Fibroblast of peridontal ligament (primary cell): ENCODE results near the gene MFSD1.
"Not testable (repeated sequence)": the region's sequence is repeated elsewhere in the genome, so short reads cannot be mapped to it uniquely, and the experiment has no call there.

Source experiments
- DNase-seq: peaks from one replicate; pipeline ENCODE4 v3.0.0-alpha.2; 2010; ENCODE audit errors: extremely low read depth

Gene MFSD1

DNA sequence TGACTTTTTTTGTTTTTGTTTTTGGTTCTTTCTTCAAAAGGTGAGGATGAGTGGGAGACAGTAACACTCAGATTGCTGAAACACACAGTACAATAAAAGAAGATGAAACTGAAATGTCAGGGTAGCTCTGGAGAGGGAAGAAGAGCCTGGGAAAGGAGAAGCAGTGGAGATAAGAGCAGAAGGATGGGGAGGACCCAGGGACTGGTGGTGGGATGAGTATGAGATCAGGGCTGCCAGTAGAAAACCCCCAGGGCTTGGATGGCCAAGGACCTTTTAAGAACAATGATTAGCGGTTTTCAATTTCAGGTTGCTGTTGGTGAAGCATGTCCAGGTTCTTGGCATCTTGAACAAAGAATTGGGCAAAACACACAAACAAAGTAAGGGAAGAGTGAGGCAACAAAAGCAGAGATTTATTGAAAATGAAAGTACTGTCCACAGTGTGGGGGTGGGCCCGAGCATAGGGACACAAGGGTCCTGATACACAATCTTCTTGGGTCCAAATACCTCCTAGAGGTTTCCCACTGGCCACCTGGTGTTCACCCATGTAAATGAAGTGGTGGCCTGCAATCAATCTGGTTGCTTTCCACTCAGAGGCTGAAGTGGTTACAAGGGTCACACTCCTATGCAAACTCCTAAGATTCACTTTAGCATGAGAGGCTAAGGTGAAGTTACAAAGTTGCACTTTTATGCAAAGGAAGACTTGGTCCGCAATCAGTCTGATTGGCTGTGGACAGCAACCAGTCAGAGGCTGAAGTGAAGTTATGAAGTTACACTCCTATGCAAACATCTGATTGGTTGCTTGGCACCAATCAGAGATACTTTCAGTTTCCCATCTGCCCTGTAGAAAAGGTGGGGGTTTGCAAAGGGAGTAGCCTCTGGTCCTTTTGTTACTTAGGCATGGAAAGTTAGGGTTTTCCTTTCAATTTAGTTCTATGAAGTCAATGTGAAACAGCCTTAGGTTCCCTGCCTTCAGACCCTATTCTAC lies 26.1 kb upstream of the MFSD1 start:
- DNase-seq, result no peak

DNA sequence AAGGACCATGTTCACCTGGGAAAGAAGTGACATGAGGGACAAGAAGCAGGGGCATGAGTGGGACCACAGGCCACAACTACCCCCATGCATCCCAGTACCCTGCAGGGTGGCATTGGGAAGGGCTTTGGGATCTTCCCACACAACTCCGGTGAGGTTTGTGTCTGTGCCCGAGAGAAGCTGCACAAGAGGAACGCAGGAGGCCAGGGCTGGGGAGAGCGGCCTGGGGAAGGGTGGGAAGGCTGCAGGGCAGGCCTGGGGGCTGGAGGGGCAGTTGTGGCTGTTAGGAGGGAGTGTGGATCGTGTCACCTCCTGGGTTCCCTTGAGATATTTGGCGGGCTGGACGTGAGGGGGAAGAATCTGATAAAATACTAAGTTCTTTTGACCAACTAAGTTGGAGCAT lies 25.3 kb upstream of the MFSD1 start:
- no peak for DNase-seq

DNA sequence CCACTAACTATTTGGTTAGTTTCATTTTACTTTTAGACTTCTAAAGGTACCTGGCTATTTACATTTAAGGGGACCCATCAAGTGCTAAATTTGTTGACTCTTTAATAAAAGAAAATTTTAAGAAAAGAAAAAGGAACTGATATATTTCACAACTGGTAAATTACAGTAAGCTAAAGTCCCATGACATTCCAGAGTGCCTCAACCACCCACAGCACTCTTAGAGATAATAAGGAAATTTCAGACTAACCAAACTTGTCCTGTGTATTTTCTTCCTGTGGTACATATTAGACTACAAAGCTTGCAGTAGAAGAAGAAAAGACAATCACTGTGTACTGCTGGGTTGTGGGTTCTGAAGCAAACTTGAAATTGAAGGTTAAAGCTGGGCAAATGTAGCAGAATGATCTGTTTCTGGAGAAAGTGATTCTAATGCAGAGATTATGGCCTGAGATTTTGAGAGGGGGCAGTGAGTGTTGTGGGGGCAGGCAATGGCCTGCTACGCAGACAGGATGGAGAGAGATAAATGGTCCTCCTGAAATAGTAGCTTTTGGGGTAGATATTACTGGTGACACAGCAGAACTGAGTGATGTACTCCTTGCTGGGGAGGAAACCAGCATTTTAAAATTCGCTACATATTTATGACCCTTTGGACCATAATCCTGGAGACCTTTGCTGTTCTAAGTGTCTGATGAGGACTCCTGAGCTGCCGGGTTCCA lies 24.5 kb upstream of the MFSD1 start:
- DNase-seq, result no peak

DNA sequence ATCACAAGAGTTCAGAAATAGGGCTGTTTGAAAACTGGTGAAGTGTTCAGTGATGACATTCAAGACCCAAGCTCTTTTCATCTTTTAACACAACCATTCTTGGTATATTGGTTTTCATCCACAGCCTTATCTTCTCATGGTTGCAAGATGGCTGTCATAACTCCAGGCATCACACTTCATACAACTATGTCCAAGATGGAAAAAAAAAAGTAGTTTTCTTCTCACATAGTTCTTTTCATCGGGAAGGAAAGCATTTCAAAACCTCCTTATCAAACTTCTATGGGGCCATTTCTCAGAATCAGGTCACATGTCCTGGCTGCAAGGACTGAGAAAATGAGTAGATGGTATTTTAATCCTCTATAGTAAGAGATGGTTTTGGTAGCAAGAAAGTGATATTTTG lies 21.1 kb upstream of the MFSD1 start:
- DNase-seq, result no peak

DNA sequence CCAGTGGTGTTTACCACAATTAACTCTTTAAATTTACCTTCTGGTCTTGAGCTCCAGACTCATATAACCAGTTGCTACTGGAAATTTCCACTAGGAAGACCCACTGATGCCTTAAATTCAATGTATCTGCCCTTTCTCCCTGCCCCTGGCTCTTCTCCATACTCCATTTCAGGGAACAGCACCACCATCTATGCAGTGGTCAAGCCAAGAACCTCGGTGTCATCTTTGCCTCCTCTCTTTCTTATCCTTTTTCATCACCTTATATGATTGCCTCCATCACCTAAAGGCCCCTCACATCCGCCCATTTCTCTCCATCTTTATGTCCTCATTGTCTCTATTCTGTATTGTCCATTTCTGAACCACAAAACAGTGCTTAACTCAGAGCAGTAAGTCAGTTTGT lies 20.7 kb upstream of the MFSD1 start:
- DNase-seq, result no peak

DNA sequence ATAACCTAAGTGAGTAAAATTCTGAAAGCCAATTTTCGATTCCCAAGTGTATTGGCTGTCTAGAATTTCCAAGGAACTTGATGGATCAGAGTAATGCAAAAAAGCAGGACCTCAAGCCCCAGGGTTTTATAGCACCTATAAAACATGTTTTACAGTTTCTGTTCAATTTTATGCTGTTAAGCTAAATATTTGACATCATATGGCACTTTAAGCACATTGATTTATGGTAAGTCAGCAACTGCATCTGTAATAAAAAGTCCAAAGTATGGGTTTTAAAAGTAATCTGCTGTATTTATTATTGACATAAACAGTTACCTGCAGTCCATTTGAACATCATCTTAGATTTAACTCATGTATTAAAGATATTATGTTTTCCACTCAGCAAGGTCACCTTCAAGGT lies 20.0 kb upstream of the MFSD1 start:
- no peak for DNase-seq

DNA sequence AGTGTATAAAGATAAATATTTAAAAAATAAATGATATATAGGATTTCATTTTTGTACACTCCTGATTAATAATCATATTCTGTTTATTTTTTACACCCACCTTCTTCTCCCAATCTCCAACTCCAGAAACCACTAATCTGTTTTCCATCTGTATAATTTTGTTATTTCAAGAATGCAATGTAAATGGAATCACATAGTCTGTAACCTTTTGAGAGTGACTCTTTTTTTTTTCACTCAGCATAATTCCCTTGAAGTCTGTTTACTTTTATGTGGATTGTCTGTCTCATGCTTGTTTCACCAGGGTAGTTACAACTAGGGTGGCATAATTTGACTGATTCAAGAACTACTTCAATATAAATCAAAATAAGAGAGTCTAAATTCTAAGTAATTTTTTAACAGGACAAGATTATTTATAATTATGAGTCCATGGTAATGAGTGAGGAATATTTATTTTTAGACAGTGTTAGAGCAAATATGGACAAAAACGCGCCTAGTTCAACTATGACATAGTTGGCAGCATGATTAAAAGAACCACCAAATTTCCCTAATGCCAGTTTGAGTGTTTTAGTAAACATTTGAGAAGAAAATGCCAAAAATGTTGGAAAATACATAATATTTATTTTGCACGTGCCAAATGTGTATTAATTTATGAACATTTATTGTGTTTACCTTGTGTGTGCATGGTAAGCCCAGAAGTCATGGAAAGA lies 19.4 kb upstream of the MFSD1 start:
- no peak for DNase-seq

DNA sequence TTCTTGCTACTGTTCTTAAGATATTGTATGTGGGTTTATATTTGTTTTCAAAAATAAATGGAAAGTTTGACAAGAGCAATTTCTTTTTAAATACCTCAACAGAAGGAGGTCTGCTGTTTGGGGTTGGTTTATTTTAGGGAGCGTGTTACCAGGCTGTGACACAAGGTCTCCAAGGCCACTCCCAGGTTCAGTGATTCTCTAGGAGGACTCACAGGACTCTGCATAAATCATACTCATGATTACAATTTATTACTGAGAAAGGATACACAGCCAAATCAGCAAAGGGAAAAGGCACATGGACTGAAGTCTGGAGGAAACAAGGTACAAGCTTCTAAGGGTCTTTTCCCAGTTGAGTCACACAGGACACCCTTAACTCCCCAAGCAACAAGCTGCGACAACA lies 18.8 kb upstream of the MFSD1 start:
- no peak for DNase-seq

DNA sequence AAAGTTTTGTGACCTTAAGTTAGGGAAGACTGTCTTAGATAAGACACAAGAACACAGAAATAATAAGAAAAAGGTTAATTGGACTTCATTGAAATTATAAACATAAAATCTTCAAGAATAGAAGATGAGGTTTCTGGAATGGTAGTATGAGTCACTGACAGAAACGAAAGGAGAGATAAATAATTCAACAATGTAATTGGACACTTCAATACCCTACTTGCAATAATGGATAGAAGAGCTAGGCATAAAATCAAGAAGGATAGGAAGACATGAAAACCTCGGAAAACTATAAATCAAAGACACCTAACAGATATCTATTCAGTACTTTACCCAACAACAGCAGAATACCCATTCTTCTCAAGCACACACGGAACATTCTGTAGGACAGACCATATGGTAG lies 15.9 kb upstream of the MFSD1 start:
- no peak for DNase-seq

DNA sequence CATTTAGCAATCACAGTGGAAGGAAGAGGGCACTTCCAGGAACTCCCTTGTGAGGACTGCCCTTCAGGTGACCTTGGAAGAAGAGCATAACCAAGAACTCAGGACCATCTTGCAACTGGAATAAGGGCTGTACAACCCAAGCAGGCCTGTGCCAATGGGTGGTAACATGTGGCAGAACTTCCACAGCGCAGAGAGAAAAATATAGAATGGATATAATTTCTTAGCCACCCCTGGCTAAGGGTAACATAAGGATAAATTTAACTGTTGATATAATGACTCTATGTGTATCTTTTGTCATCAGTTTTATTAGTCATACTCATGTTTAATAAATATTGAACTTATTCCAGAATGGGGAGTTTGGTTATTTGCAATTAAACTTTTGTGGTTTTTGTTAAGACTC lies 13.4 kb upstream of the MFSD1 start:
- DNase-seq, result peak; percentile 39

DNA sequence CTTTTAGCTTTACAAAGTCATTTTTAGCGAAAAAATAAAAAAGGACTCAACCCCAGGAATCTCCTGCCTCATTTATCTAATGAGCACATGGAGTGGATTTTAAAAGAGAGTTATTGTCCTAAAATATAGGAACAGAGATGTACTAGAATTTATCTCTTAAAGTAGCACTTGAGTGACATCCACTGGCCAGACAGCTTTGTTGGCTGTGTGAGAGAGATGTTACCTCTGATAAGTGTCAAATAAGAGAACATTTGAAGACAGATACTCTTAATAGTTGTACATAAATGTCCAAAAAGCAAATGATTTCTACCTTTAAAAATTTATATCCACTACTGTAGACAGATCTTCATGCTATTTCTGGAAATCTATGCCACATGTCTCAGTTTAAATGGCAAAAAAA lies 12.3 kb upstream of the MFSD1 start:
- peak; percentile 83 for DNase-seq

DNA sequence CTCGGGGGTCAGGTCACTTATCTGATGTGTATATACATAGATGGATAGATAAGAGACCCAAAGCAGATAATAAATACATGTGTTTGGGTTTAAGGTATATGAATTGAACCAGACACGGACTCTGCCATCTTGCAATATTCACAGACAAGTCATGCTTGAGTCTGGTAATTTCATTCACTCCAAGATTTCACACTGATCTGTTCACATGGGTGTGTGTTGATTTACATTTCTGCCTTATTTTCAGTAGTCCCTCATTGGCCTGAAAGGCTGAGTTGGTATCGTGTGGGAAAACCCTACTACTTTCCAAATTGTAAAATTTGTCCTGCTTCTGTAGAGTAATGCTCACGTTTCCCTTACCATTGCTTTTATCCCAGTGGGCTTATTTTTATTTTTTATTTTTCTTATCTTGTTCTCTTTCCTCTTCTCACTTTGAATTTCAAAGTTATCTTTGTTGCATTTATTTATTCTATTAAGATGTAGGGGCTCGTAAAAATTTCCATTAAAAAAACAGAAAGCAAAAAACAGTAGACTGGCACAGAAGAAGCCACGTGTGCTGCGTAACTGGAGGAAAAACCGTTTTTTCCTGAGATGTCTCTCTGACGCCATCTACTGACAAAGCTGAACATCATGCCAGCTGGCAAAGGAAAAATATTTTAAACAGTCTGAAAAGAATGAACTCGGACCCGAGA lies 10.8 kb upstream of the MFSD1 start:
- peak; percentile 88 for DNase-seq

DNA sequence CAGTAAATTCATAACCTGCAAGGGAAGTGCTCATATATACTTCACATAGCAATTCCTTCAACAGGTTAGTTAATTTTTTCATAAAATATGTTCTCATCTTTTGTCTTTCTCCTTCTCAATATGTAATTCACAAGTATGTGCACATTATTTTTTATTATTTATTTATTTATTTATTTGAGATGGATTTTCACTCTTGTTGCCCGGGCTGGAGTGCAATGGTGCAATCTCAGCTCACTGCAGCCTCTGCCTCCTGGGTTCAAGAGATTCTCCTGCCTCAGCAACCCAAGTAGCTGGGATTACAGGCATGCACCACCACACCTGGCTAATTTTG lies 10.3 kb upstream of the MFSD1 start:
- DNase-seq, result not testable (repeated sequence)

DNA sequence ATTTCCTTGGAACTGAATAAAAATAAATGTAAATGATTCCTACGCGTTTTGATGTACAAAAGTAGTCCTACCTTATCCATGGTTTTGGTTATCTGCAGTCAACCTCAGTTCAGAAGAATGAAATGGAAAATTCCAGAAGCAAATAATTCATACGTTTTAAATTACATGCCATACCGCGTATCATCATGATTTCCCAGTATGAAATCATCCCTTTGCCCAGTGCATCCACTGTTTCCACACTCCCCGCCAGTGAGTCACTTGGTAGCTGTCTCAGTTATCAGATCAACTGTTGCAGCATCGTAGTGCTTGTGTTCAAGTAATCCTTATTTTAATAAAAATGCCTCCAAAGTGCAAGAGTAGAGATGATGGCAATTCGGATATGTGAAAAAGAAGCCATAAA lies 9.1 kb upstream of the MFSD1 start:
- DNase-seq, result peak; percentile 97

DNA sequence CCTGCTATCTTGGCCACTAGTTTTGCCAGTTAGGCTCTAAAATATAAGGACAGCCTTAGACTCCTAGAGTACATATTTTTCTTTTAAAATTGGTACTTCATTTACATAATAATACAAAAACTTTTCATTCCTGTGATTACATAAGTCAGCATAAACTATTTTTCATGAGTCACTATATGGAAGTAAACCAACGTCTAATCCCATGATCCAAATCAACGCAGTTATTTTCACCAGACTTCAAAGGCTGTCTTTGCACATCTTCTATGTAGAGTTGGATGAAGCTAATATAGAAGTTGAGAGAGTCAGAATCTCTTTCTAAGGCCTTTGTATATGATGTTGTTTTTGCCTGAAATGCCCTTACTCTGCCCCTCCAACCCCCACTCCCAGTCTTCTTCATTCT lies 7.6 kb upstream of the MFSD1 start:
- DNase-seq, result no peak

DNA sequence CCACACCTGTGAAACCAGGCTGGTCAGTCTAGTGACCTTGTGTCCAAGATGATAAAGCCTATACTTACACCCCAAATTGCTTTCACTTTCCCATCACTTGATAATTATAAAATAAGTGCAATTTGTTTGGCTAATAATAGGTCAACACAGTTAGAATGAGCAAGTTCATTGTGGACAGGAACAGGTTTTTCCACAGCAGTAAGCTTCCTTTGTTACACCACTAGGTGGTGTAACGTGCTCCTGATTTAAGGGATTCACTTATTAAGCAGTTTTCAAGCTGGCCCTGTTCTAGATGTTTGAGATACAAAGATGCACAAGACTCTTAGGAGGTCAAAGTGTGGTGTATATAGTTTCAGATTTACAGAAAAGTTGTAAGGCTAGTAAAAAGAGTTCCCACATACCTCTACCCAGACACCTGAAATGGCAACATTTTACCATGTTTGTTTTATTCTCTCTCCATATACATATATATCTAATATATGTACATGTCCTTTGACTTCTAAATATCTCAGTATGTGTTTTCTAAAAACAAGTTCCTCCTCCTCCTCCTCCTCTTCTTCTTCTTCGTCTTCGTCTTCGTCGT lies 6.8 kb upstream of the MFSD1 start:
- peak; percentile 44 for DNase-seq

DNA sequence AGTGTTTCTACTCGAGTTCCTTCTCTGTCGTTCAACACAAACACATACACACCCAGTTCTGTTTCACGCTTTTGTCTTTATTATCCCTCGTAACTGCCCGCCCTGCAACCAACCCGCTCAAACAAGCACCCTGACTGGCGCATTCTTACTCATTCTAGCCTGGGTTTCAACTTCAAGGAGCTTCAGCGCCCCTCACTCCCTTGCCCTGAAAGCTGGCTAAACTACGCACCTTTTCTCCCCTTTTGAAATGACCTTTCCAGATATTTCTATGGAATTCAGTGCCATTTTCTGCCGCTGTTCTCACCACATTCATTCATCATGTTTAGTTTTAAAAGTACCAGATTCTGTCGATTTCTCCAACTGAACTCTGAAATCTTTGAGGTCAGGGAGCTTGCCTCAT lies 653 bp upstream of the MFSD1 start:
- DNase-seq, result peak; percentile 50

DNA sequence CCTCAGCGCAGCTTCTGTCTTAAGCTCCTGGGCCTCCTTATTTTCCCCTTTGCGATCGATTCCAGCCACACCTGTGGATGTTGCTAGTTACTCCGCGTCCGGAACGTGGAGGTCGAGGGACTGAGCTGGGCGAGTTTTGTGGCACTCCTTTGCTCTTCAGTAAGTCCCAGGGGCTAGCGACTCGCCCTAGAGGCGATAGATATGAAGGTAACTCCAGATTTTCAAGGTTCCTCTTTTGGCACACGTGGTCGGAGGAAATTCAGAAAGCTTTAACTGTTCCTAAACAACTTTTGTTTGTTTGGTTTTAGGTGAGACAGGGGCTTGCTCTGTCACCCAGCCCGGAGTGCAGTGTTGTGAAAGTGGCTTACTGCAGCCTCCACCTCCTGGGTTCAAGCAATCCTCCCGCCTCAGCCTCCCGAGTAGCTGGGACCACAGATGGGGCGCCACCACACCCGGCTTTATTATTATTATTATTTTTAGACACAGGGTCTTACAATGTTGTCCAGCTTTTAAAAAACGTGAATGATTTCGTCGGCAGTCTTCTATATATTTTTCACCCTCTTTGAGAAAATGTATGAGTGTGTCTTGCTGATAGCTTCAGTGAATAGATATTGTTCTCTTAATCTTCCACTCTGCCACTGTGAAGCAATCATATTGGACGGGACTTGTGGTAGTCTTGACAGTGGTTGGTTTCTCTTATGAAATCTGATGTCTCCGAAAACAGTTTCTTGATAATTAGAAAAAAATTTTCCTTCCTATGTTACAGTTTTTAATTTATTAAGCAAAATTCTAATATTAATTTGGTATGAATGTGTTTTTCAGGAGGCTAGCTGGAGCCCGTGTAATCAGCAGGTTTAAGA lies 785 bp downstream of the MFSD1 start:
- peak; percentile 31 for DNase-seq

DNA sequence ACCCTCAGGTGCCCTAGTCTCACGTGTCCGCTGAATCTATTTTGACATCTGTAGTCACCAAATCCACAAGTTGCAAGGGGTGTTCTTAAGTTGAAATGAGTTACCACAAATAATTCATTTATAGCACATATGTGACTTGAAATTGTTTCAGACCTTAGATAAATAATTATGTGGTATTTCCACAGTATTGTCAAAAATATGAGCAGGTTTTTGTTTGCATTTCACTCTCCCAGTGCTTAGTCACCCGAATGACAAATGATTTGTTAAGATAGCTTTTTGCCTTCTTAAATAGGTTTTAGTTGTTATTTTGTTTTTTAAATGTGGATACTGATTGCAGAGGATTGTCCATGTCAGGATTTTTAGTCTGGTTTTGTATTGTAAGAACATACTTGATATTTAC lies 2.6 kb downstream of the MFSD1 start:
- no peak for DNase-seq

DNA sequence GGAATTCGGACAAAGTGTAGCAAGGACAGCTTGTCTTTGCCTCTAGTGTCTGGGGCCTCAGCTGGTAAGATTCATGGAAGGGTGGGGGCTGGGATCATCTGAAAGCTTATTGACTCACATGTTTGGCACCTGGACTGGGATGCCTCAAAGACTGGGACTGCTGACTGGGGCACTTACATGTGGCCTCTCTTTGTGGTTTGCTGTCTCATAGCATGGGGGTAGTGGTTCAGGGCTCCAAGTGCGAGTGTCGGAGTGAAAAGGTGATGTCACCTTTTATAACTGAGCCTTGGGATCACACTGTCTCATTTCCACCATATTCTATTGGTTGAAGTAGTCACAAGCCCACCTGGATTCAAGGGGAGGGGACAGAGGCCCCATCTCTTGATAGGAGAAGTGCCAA lies 6.8 kb downstream of the MFSD1 start:
- no peak for DNase-seq

DNA sequence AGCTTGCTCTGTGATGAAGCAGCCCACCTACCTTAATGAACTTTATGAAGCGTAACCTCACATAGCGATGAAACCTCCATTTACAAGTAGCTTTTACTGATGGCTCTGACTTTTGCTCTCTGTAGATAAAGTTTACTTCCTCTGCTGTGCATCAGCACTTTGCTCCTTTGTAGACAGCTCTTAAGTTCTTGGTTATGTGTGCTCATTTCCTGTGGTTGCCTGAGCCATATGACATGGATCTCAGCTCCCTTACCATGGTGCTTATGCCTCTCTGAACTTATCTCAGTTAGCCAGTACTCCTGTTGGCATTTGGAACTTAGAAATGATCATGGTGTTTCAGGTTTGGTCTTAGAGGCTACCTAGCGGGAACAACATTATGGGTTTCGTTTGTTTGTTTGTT lies 7.8 kb downstream of the MFSD1 start:
- DNase-seq, result no peak
